ENCODE results near the gene IFNLR1. TPM values are rescaled to one million over a fixed set of nuclear protein-coding genes. Genes with fewer than 3 reads are reported as not detected.

The IFNLR1 gene
- total RNA-seq, 4 donors from 2014 or later = 1.3 to 1.5 TPM; not detected in 2

- Histone ChIP-seq H3K9me3 (no peaks in the 10 kb centered on the region), H3K27ac (no peak overlapping the region), H3K4me1 (no peaks in the 10 kb centered on the region), H3K4me3 (no peak overlapping the region), H3K36me3 (no peaks in the 10 kb centered on the region), H3K27me3 (peaks cover 0 to 11% of the 10 kb centered on the region in 2 donors)
- TF ChIP-seq, protein P1, sequence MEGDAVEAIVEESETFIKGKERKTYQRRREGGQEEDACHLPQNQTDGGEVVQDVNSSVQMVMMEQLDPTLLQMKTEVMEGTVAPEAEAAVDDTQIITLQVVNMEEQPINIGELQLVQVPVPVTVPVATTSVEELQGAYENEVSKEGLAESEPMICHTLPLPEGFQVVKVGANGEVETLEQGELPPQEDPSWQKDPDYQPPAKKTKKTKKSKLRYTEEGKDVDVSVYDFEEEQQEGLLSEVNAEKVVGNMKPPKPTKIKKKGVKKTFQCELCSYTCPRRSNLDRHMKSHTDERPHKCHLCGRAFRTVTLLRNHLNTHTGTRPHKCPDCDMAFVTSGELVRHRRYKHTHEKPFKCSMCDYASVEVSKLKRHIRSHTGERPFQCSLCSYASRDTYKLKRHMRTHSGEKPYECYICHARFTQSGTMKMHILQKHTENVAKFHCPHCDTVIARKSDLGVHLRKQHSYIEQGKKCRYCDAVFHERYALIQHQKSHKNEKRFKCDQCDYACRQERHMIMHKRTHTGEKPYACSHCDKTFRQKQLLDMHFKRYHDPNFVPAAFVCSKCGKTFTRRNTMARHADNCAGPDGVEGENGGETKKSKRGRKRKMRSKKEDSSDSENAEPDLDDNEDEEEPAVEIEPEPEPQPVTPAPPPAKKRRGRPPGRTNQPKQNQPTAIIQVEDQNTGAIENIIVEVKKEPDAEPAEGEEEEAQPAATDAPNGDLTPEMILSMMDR (IDR thresholded peaks at IDR 0.05) = no peak
- TF ChIP-seq POLR2A (IDR thresholded peaks at IDR 0.05) (no peak), EP300 (IDR thresholded peaks at IDR 0.05) (no peak)
- WGBS, 2 donors = 96 to 99% methylated on average over 2 of the region's 2 CpGs
- DNase-seq (ENCODE audit: low spot score in 2 of 2) = no peak
These were observed 21.6 kb downstream of the IFNLR1 start for GRCh38 chr1:24165500-24165899.

DNA sequence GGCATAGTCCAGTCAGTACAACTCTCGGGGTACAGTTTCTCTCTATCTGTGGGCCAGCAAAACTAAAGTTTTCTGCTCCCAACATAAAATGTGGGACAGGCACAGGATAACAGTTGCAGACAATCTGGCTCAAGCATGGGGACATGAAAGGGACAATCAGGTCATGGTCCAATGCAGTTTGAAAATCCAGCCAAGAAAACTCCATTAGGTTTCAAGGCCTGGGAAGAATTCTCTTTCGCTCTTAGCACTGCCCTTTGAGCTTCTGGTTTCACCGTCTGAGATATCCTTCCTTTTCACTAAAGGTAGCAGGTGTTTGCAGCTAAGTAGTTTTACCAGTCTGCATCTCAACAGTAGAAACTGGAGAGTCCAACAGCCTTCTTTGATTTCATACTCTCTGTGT is 23.1 kb downstream of the IFNLR1 start:
- no peak overlapping the region for H3K4me3 ChIP-seq
- H3K9me3 ChIP-seq = no peaks in the 10 kb centered on the region
- TF ChIP-seq EP300 (IDR thresholded peaks at IDR 0.05) (no peak), POLR2A (IDR thresholded peaks at IDR 0.05) (no peak)
- TF ChIP-seq, protein P1 (IDR thresholded peaks at IDR 0.05) = no peak
- no peak overlapping the region for H3K27ac ChIP-seq
- WGBS, 2 donors = 92 to 96% methylated on average over 3 of the region's 3 CpGs
- H3K27me3 ChIP-seq = no peaks in the 10 kb centered on the region
- no peak for DNase-seq (ENCODE audit: low spot score in 2 of 2)
- no peaks in the 10 kb centered on the region for H3K4me1 ChIP-seq
- H3K36me3 ChIP-seq = no peaks in the 10 kb centered on the region

- DNase-seq (ENCODE audit: low spot score in 2 of 2) = no peak
- Histone ChIP-seq H3K4me3 (no peak overlapping the region), H3K27ac (no peak overlapping the region), H3K9me3 (no peaks in the 10 kb centered on the region), H3K4me1 (no peaks in the 10 kb centered on the region), H3K36me3 (no peaks in the 10 kb centered on the region), H3K27me3 (no peaks in the 10 kb centered on the region)
- WGBS, 2 donors = 76 to 80% methylated on average over 5 of the region's 5 CpGs
- TF ChIP-seq EP300 (IDR thresholded peaks at IDR 0.05) (no peak), POLR2A (IDR thresholded peaks at IDR 0.05) (no peak)
These were observed 24.9 kb downstream of the IFNLR1 start for GRCh38 chr1:24162201-24162600.

DNA sequence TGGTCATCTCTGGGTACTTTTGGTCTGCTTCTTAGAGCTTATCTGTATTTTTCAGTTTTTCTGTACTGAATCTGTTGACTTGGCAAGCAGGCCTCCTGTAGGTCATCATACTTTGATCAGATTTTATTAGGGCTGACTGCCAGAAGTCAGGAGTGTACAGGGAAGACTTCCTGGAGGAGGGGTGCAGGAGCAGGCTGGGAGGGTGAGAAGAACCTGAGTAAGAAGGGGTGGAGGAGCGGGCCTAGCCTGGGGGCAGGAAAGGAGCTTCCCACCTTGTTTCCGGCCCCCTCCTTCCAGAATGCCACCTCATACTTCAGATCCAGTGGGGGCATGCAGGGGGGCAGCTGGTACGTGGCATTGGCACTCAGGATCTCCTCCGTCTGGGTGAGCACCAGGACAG is 25.8 kb downstream of the IFNLR1 start:
- Histone ChIP-seq H3K36me3 (no peaks in the 10 kb centered on the region), H3K4me3 (no peak overlapping the region), H3K27me3 (peaks cover 0 to 3% of the 10 kb centered on the region in 2 donors), H3K9me3 (no peaks in the 10 kb centered on the region), H3K27ac (no peak overlapping the region), H3K4me1 (no peaks in the 10 kb centered on the region)
- TF ChIP-seq POLR2A (IDR thresholded peaks at IDR 0.05) = no peak
- TF ChIP-seq EP300 (IDR thresholded peaks at IDR 0.05) = no peak
- TF ChIP-seq, protein P1 (IDR thresholded peaks at IDR 0.05) = no peak
- DNase-seq (ENCODE audit: low spot score in 2 of 2) = no peak
- 84 to 94% methylated on average over 4 of the region's 4 CpGs for WGBS, 2 donors

GRCh38 chr1:24159366-24159765 is 27.7 kb downstream of the IFNLR1 start:
- WGBS, 2 donors = 82 to 89% methylated on average over 5 of the region's 5 CpGs
- no peak overlapping the region for H3K27ac ChIP-seq
- no peaks in the 10 kb centered on the region for H3K4me1 ChIP-seq
- H3K36me3 ChIP-seq = no peaks in the 10 kb centered on the region
- peaks cover 0 to 3% of the 10 kb centered on the region in 2 donors for H3K27me3 ChIP-seq
- DNase-seq (ENCODE audit: low spot score in 2 of 2) = no peak
- TF ChIP-seq, protein P1 (IDR thresholded peaks at IDR 0.05) = no peak
- no peak for TF ChIP-seq POLR2A (IDR thresholded peaks at IDR 0.05)
- TF ChIP-seq EP300 (IDR thresholded peaks at IDR 0.05) = no peak
- no peak overlapping the region for H3K4me3 ChIP-seq
- H3K9me3 ChIP-seq = no peaks in the 10 kb centered on the region
